B cell (primary cell): Measurements from ENCODE around the gene KANSL1L.

Experiments used
- EZH2 ChIP-seq: IDR thresholded peaks from 2 replicates; pipeline ENCODE4 v1.6.1; 2012; ENCODE audit warnings: borderline replicate concordance, low read depth, mild to moderate bottlenecking, moderate library complexity, low read length; ENCODE audit not compliant: insufficient read depth, poor library complexity, severe bottlenecking
- TF ChIP-seq, protein P1 (sequence below): fragments of 200-600 bp; IDR thresholded peaks from one replicate; pipeline ENCODE4 v1.8.0; 2022; ENCODE audit warnings: antibody characterized with exemption, mild to moderate bottlenecking

DNA sequence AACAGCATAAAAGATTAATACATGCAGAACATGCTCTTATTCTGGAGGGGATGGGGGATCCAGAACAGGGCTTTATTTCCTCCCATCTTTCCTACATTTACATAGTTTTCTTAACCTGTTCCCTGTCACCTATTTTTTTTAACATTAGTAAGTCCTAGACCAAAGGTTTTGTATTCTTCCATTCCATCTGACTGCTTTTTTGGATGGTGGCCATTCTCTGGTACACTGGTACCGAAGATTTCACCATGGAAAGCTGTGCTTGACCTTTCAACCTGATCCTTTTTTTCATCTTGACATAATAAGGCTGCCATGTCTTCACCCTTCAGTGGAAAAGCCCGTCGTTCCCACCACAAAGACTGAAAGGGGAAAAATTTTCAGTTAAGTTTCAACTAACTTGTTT lies 148.4 kb downstream of the KANSL1L start:
- TF ChIP-seq, protein P1, sequence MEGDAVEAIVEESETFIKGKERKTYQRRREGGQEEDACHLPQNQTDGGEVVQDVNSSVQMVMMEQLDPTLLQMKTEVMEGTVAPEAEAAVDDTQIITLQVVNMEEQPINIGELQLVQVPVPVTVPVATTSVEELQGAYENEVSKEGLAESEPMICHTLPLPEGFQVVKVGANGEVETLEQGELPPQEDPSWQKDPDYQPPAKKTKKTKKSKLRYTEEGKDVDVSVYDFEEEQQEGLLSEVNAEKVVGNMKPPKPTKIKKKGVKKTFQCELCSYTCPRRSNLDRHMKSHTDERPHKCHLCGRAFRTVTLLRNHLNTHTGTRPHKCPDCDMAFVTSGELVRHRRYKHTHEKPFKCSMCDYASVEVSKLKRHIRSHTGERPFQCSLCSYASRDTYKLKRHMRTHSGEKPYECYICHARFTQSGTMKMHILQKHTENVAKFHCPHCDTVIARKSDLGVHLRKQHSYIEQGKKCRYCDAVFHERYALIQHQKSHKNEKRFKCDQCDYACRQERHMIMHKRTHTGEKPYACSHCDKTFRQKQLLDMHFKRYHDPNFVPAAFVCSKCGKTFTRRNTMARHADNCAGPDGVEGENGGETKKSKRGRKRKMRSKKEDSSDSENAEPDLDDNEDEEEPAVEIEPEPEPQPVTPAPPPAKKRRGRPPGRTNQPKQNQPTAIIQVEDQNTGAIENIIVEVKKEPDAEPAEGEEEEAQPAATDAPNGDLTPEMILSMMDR: no peak
- TF ChIP-seq EZH2: no peak
